Measurements from ENCODE around the gene NDUFV2. TPM values are rescaled to one million over a fixed set of nuclear protein-coding genes. Genes with fewer than 3 reads are reported as not detected.

NDUFV2 gene
- total and polyA plus RNA-seq, 2 of the 8 experiments (the other 6 are each of a cell fraction or from before 2014, with no cell fraction given): 90.8 to 191 TPM

GRCh38 chr18:9109523-9109922 lies 7.0 kb downstream of the NDUFV2 start (continued):
- TF ChIP-seq HDAC6 (IDR thresholded peaks at IDR 0.05; ENCODE audit: low read depth, low read length): no peak
- TF ChIP-seq JUN (IDR thresholded peaks at IDR 0.05; ENCODE audit: low read depth, low read length): no peak
- no peak for TF ChIP-seq SUZ12 (IDR thresholded peaks at IDR 0.05; ENCODE audit: low read length)
